GM12872 (cell line): ENCODE results near the gene MAPK14.

ENCODE experiments used
- CTCF ChIP-seq: IDR thresholded peaks from 3 replicates; pipeline ENCODE4 v1.5.1; 2011; ENCODE audit warnings: low read depth, mild to moderate bottlenecking, low read length, moderate library complexity; ENCODE audit not compliant: insufficient read depth

Gene MAPK14

DNA sequence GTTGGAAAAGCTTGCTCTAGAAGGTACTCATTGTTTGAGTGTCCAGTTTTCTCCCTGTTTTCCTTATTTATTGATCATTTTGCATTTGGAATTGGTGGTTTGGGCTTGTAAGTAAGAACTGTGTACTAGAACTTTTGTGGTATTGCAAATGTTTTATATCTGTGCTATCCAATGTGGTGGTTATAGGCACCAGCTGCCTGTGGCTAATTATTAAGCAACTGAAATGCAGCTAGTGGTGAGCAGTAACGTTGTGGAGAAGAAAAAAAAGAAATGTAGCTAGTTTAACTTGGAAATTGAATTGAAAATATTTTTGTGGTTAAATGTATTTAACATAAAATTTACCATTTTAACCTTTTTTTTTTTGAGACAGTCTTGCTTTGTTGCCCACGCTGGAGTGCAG, 52.0 kb downstream of the MAPK14 start:
- no peak for TF ChIP-seq CTCF

DNA sequence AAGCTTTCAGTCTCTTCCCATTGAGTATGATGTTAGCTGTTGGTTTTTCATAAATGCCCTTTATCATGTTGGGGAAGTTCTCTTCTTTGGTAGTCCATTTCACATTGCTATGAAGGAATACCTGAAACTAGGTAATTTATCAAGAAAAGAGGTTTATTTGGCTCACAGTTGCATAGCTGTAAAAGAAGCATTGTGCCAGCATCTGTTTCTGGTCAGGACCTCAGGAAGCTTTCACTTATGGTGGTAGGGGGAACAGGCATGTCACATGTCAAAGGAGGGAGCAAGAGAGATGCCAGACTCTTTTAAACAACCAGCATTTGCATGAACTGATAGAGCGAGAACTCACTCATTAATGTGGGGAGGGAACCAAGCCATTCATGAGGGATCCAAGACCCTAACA, 54.7 kb downstream of the MAPK14 start:
- no peak for TF ChIP-seq CTCF

GRCh38 chr6:36083446-36083845, 55.8 kb downstream of the MAPK14 start:
- TF ChIP-seq CTCF, result no peak

GRCh38 chr6:36089048-36089447, 61.4 kb downstream of the MAPK14 start:
- no peak for TF ChIP-seq CTCF

DNA sequence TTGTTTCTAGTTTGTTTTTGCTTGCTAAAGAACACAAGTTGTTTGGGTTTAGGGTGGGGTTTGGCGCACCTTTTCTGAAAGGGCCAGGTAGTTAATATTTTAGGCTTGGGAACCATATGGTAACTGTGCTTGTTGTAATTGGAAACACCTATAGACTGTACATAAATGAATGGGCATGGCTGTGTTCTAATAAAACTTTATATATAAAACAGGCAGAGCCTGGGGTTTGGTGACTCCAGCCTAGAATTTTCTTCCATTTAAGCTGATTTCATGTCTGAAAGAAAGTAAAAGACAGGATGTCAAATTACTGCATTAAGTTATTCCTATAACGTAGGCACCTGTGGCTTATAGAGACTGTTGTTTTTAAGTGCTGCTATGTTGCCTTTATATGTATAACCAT, 66.6 kb downstream of the MAPK14 start:
- no peak for TF ChIP-seq CTCF

DNA sequence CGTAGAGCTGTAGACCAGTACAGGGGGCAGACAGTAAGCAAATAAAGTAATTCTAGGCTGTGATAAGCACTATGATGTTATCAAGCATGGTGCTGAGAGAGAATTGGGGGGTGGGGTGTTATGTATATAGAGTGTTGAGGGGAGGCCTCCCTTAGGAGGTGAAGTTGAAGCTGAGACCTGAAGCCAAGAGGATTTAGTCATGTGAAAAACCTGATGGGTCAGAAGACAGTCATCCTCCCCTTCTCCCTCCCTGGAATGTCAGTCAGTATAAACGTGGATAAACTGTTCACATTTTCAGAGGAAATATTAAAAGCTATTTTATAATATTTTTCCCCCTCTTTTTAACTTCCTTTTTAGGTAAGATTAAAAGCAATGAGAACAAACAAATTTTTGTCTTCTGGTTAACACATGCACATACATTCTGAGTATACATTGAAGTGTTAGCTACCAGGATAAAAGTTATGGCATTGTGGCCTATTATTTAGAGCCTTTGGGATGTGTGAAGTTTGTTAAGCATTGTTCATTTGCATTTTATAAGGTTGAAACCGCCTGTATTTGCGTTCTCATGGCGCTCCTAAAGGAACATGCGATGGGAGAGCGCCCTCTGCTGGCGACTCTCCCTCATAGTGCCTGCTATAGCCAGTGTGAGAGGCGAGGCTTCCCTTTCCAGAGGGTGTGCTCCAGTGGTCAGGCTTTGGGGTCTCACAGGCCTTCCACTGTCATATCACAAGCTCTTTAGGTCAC, 67.3 kb downstream of the MAPK14 start:
- TF ChIP-seq CTCF, result peak; percentile 93

GRCh38 chr6:36095497-36096391, 68.1 kb downstream of the MAPK14 start:
- TF ChIP-seq CTCF, result no peak
